HG03039 (cell line): ENCODE data around the gene COX11.

Experiments used
- ATAC-seq: cut with Tn5 transposase; IDR thresholded peaks from one replicate; pipeline ENCODE4 v1.9.1; 2021; ENCODE audit warnings: mild to moderate bottlenecking, moderate library complexity; ENCODE audit not compliant: unreplicated experiment

Gene COX11

GRCh38 chr17:54968262-54968987 is at the start of gene COX11, which contains the start of gene STXBP4:
Gene COX11, minus strand, starts transcription at chr17:54968654. Its CDS starts 8 bp downstream, at chr17:54968646.
Gene STXBP4, plus strand, starts transcription at chr17:54968765. Its CDS starts 17,455 bp downstream, at chr17:54986220.
- peak; percentile 91 for ATAC-seq

- ATAC-seq, result no peak
These were observed 37.1 kb upstream of the COX11 start for GRCh38 chr17:55005520-55005919.

GRCh38 chr17:55004484-55004883 is 36.0 kb upstream of the COX11 start:
- ATAC-seq, result no peak

- no peak for ATAC-seq
These were observed 34.0 kb upstream of the COX11 start for GRCh38 chr17:55002458-55002857.

- ATAC-seq, result no peak
These were observed 28.0 kb upstream of the COX11 start for GRCh38 chr17:54996441-54996840.

GRCh38 chr17:54992797-54993639 is 24.6 kb upstream of the COX11 start:
- no peak for ATAC-seq

GRCh38 chr17:54991567-54991966 is 23.1 kb upstream of the COX11 start:
- no peak for ATAC-seq

- no peak for ATAC-seq
These were observed 21.7 kb upstream of the COX11 start for GRCh38 chr17:54990118-54990517.

GRCh38 chr17:54985476-54985875 is 17.0 kb upstream of the COX11 start:
- no peak for ATAC-seq

- ATAC-seq, result no peak
These were observed 14.8 kb upstream of the COX11 start for GRCh38 chr17:54983260-54983659.

- no peak for ATAC-seq
These were observed 13.9 kb upstream of the COX11 start for GRCh38 chr17:54982399-54982798.

GRCh38 chr17:54980375-54980774 is 11.9 kb upstream of the COX11 start:
- ATAC-seq, result no peak

GRCh38 chr17:54979657-54980056 is 11.2 kb upstream of the COX11 start:
- ATAC-seq, result no peak

GRCh38 chr17:54977744-54978143 is 9.3 kb upstream of the COX11 start:
- no peak for ATAC-seq

GRCh38 chr17:54976316-54976715 is 7.9 kb upstream of the COX11 start:
- no peak for ATAC-seq

- no peak for ATAC-seq
These were observed 6.3 kb upstream of the COX11 start for GRCh38 chr17:54974759-54975158.

GRCh38 chr17:54972406-54973138 is 4.1 kb upstream of the COX11 start:
- ATAC-seq, result no peak

GRCh38 chr17:54971901-54972300 is 3.4 kb upstream of the COX11 start:
- ATAC-seq, result no peak

- ATAC-seq, result no peak
These were observed 2.7 kb upstream of the COX11 start for GRCh38 chr17:54971147-54971546.

- no peak for ATAC-seq
These were observed 1.5 kb upstream of the COX11 start for GRCh38 chr17:54969658-54970572.
